GM19455 (cell line): ENCODE results near the gene MAGI1.
"Not testable (repeated sequence)": the region's sequence is repeated elsewhere in the genome, so short reads cannot be mapped to it uniquely, and the experiment has no call there.

ENCODE experiments used
- ATAC-seq: cut with Tn5 transposase; IDR thresholded peaks from one replicate; pipeline ENCODE4 v1.9.1; 2021; ENCODE audit not compliant: unreplicated experiment

MAGI1 gene

DNA sequence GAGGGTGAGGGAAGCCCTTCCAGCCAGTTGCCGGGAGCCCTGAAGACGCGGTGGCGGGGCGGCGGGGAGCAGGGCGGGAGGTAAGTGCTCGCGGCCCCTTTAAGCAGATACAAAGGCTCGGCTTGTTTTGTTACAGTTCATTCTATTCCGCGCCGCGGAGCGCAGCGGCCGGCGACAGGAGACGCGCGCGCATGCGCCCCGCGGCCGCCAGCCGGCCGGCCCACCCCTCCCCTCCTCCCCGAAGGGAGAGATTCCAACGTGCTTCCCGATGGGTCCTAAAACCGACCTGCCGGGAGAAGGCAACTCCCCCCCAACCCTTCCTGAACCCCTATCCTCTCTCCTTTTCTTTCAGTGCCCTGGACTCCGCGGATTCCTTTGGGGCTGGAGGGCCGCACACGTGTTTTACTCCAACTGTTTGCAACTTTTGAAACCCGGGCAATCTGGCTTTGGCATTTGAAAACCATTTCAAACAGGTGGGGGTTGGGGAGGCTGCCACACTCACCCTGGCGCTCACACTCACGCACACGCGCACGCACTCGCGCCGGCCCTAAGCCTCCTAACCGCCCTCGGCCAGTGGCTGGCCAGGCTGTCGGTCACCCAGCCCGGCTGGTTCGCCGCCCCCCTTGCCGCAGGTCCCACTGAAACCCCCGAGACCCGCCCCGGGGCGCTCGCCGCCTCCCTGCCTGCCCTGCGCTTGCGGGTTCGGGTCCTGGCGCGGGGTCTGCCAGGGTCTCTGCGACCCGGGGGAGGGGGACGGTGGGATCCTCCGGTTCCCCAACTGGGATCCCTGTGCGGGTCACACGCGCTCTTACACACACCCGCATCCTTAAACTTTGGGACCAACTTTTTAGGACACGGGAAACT lies at the start of gene MAGI1:
MAGI1 (minus strand) TSS at position 193 of the 864 bp plus-strand sequence. CDS start 610 bp downstream, outside the sequence.
- no peak for ATAC-seq

DNA sequence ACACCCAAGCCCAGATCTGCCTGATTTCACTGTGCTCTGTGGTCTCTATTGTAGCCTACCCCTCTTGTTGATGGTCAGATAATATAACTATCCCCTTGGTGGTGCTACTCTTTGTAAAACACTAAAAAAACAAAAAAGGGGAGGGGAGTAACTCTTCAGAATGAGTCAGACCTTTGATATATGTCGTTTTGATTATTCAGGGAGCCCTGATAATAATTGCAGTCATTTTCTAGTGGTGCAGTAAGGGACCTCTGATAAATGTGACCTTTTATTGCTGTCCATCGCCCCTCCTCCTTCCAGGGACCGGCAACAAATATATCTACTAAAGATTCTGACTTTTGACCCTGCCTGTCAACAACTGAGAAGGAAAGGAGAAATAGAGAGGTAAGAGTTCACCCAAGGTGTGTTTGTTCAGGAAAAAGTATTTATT lies 45.1 kb upstream of the MAGI1 start:
- no peak for ATAC-seq

DNA sequence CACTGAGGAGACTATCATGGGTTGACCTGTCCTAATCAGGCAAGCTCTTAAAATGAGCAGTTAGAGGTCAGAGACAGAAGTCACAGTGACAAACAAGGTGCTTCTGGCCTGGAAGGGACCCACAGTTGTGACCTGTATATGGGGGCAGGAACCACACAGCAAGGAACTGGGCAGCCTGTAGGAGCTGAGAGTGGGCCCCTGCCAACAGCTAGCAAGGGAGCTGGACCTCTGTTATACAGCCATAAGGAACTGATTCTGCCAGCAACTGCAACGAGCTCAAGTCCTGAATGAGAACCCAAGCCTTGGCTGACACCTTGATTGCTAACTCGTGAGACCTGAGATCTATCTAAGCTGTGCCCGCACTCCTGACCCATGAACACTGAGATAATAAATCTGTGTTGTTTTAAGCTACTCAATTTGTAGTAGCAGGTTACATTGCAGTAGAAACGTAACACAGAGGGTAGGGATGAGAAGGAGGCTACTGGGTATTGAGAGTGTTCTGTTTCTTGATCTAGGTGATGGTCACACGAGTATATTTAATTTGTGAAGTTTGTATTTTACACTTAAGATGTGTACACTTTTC lies 44.5 kb upstream of the MAGI1 start:
- ATAC-seq, result no peak

DNA sequence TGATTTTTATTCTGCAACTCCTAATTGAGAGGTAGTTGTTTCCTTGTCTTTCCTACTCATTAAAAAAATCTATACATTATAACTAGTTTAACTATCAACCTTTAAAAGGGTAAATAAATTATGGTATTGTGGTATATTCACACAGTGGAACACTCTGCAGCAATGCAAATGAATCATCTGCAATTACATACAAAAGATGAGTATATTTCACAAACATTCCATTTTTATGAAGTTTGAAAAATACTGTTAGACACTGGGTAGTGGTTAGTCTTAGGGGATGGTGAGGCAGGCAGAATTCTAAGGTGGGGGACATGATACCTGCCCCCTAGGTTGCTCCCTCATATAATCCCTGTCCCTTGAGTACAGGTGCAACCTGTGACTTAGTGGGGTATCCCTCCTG lies 44.0 kb upstream of the MAGI1 start:
- ATAC-seq, result no peak

DNA sequence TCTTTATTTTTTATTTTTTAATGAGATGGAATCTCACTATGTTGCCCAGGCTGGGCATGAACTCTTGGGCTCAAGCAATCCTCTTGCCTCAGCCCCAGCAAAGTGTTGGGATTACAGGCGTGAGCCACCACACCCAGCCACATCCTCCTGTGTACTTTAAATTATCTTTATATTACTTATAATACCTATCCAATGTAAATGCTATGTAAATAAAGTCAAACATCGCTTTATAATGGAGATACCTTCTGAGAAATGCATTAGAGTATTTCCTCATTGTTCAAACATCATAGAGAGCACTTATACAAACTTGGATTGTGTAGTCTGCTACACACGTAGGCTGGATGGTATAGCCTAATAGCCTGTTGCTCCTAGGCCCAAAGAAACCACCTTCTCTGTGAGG lies 41.4 kb upstream of the MAGI1 start:
- ATAC-seq, result no peak

DNA sequence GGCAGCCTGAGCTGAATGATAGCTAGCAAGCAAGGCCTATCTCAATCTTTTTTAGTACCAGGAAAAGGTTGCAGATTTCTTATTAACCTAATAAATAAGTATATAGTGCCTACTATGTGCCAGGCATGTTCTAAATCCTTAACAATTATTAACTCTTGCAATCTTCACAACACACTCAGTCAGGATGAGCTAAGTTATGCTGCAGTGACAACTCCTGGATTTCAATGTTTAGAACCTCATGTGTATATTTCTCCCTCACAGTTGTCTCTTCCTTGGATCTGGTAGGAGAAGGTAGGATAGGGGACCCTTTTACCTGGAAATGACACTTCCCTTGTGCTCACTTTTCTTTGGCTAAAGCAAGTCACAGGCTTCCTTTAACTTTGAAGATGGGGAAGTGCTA lies 39.3 kb upstream of the MAGI1 start:
- ATAC-seq, result no peak

DNA sequence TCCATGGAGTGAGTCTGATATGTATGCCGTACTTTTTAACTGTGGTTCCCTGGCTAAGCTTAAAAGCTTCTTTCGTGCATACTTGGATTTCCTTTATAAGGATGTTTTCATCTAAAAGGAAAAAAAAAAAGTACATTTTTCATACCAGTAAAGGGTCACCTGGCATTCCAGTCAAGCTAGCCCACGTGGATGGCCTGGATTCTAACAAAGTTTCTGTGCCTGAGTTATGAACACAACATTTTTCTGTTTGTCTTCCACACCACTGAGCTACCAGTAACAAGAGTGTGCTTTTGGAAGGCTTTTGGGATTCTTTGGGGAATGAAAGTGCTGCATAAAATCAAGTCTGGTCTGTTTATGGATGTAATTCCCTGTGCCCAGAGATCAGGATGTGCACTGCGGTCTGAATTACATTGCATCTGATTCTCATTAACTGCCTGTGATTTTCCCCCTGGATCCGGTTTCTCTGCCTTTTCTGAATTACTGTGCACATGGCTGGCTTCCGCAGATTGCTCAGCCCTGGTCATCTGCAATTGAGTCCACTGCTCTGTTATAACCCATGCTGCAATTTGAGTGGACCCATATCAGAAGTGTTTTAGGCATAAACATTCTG lies 38.2 kb upstream of the MAGI1 start:
- no peak for ATAC-seq

DNA sequence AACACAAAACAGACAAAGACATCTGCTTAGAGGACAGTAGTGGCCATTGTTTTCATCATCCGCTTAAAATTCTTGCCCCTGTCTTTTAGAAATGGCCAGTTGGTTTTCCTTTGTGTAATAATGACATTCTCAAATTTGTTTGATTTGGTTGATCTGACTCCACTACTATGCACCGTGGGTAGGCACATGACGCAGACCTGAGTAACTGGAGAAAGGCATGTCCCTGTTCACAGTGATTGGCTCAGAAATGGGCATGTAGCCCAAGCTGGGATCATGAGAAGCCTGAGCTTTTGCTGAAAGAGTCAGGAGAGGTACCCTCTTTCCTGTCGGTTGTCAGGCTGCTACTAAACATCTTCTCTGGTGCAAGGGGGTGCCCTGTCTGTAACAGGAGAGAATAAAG lies 36.6 kb upstream of the MAGI1 start:
- ATAC-seq, result no peak

DNA sequence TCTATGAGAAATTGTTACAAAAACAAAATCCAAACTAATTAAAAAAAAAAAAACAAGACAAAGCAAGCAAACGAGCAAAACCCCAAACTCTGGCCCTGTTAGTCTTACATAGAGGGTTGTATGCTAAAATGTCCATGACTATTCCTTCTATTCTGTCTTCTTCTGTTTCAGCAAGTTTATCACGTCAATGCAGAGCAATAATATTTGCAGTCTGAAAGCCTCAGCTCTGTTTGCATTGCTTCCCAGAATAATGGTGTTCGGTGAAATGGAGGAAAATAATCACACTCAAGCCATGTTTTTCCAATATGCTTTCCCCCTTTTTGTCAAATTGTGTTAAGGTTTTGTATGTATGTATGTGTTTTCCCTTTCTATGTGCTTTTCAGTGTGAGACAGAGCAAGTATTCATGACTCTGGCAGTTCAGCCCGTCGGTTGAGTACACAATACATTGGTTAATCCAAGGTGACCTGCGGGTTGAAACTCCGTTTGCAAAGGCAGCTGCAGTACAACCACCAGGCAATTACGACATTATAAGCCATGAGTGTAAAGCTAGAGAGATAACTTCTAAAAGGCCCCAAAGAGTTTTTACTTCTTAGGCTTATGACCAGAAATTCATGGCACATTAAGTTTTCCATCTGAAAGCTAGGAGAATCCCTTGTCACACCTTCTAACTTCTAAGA lies 34.9 kb upstream of the MAGI1 start:
- ATAC-seq, result no peak

DNA sequence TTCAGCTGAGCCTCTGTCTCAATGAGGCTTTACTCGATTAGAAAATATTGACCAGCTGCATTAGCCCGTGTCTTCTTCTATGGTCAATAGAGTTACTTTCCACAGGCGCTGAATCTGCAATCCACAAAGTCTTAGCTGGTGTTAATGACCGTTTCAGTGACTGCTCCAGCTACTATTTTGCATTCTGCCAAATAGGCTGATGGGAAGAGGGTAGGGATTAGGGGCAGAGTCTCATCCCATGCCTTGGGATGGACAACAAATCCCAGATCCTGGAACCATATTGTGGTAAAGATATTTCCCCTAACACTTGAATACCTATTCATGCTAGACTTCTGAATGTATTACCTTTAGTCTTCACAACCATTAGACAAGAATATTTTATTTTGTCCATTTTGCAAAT lies 29.5 kb upstream of the MAGI1 start:
- ATAC-seq, result no peak

DNA sequence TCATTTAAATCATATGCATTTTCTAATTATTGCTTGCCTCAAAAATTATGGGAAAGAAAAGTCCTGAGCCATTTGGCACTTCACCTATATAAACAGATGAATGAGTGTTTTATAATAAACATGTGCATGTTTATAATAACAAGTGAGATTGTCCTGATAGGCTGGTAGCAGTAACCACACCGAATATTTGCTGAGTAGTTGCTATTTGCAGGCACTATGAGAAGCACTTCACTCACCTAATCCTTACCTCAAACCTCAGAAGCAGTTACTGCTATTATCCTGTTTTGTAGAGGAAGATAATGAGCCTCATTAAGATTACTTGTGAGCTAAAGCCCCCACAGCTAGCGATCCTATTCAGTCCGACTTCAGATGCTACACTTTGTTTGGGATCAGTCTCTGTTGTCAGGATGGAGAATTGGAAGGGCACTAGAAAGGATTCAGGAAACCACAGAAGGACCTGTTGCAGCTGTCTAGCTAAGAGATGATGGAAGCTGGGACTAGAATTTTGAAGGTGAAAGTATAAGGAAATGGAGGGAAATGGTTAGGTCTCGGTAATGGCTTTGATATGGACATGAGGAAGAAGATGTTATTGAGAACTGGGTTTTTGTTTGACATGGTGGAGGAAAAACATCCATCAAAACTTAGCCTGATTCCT lies 28.4 kb upstream of the MAGI1 start:
- ATAC-seq, result no peak

DNA sequence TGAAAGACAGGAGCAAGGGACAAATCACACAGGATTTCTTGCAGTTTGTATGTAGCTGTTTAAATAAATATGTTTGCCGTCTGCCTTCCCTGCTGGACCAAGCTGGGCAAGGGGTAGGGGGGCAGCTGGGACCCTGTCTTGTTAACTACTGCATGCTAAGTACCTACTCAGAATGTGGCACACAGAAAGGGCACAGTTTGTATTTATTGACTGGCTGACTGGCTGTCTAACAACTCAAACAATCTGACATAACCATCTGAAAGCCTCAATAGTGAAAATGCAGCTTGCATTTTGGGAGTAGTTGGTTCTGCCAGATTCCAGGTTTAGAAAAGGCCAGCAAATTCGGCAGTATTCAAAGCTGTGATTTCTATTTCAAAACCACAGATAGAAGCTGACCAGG lies 16.6 kb upstream of the MAGI1 start:
- ATAC-seq, result no peak

DNA sequence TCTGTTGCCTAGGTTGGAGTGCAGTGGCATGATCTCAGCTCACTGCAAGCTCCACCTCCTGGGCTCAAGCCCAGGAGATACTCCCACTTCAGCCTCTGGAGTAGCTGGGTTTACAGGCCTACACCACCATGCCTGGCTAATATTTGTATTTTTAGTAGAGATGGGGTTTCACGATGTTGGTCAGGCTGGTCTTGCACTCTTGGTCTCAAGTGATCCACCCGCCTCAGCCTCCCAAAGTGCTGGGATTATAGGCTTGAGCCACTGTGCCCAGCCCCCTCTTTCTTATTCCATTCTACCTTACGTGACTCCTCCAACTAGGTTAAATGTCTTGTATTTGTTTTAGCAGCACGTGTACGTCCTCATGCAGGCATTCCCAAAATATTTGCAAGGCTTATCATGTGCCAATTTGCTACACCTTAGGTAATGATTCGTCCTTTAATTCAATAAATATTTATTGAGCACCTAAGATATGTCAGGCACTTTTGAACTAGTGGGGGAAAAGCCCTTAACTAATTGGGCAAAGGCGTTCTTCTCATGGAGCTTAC lies 14.9 kb upstream of the MAGI1 start:
- ATAC-seq, result no peak

DNA sequence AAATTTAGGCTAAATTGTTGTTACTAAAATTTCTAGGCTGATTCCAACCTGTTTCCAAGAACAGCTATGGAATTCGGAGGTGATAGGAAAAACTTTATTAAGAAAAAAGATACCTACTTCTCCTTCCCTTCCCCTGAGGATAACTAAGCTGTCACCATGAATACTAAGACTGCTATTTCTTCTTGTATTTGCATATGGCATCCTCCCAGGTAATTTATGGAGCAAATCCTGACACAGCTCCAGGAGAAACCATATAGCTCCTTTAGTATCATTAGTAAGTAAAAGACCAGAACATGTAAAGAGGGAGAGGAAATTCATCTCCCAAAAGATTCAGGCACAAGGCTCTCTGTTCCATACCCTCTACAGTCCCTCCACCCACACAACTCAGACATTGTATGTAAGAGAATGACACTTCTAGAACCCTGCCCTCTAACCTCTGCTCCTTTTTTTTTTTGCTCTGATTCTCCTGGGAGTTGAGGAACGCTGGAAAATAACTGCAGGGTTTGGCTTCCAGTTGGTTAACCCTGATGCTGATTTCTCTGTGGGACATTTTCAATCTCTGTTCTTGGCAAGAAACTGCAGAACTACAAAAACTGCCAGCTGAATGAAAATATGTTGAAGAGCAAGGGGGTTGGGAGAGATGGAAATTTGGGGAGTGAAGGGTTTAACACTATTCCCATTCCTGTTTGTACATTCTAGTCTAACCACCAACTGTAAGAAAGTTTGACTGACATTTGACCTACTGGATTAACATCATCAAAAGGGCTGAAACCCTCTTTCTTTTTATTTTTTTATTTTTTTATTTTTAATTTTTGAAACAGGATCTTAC lies 14.2 kb upstream of the MAGI1 start:
- ATAC-seq, result no peak

DNA sequence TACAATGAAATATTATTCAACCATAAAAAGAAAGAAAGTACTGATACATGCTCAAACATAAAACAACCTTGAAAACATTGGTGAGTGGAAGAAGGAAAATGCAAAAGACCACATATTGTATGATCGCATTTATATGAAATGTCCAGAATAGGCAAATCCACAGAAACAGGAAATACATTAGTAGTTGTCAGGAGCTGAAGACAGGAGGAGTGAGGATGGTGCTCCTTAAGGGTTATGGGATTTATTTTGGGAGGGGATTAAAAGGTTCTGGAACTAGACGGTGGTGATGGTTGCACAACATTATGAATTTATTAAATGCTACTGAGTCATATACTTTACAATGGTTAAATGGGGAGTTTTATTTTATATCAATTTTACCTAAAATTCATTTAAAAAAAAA lies 12.1 kb upstream of the MAGI1 start:
- no peak for ATAC-seq

DNA sequence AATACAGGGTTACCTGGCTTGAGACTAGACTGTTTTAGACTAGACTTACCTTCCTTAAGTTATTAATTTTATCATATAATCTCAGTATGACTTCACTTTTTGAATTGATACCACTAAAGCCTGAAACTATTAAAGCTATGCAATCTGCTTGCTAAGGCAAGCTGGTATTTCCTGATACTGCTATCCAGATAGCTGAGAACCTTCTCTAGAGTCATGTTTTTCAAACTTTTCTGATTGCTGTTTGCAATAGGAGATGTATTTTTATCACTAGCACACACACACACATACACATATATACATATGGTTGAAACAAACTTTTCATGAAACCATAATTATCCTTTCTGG lies 9.3 kb upstream of the MAGI1 start:
- no peak for ATAC-seq

DNA sequence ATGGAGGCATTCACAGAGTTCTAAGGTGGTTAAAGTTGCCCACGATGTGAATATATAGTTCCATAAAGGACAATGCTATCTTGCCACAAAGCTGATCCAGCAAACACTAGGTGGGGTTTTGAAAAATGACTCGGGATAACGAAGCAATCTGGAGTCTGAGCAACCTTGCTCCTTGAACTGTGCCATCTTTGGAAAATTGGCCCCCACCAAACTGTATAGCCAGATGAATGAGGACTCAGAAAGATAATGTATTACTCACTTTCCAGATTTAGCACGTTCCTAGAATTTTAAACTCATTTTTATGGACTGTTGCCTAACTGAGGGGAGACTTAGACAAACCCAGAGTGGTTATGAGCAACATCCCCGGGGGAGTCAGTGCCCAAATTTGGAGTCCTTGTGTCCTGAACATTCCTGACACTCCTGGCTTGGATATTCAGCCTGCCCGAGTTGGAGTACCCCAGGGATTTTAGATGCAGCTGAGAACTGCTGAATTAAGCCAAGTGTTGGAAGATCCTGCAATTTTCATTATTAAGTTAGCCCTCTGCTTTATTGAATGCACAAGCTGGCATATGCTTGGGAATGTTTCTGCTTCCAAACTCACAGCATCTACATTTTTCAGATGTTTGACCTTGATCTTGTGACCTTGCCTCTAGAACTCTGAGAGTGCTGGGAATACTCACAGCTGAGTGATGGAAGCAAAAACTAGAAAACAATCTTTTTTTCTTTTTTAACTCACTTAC lies 8.8 kb upstream of the MAGI1 start:
- ATAC-seq, result no peak

DNA sequence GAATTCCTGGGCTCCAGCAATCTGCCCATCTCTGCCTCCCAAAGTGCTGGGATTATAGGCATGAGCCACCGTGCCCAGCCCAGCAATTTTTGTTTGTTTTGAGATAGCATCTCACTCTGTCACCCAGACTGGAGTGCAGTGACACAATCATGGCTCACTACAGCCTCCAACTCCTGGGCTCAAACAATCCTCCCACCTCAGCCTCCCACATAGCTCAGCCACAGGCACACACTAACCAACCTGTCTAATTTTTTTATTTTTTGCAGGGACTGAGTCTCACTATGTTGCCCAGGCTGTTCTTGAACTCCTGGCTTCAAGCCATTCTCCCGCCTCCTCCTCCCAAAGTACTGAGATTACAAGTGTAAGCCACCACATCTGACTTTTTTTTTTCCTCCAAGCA lies 7.6 kb upstream of the MAGI1 start:
- ATAC-seq, result not testable (repeated sequence)

DNA sequence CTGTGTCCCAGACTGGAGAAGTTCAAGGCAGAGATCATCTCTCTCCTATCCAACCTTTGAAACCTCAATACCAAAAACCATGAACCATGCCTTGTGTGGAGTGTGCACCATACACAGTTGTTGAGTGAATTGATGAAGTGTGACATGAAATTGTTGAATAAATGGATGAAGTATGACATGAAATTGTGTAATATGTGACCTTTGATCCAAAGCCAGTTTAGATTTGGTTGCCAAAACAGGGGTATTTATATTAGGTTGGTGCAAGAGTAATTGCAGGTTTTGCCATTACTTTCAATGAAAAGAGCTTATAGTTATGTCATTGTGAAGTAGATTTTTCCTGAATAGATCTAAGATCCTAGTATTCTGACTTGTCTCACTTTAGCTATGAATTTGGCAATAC lies 3.1 kb upstream of the MAGI1 start:
- ATAC-seq, result no peak
